ENCODE results near the gene ASCL5.

The ASCL5 gene

GRCh38 chr1:201085902-201086735 lies 40.9 kb downstream of the ASCL5 start:
- no peak for DNase-seq (ENCODE audit: low read depth)

- DNase-seq (ENCODE audit: low read depth): no peak
Observed at GRCh38 chr1:201084295-201084694, 42.7 kb downstream of the ASCL5 start.

GRCh38 chr1:201083741-201084140 lies 43.2 kb downstream of the ASCL5 start:
- no peak for DNase-seq (ENCODE audit: low read depth)

- no peak for DNase-seq (ENCODE audit: low read depth)
Observed at GRCh38 chr1:201080135-201080534, 46.8 kb downstream of the ASCL5 start.

- no peak for DNase-seq (ENCODE audit: low read depth)
Observed at GRCh38 chr1:201077736-201078135, 49.2 kb downstream of the ASCL5 start.

GRCh38 chr1:201077116-201077515 lies 49.9 kb downstream of the ASCL5 start:
- no peak for DNase-seq (ENCODE audit: low read depth)

- no peak for DNase-seq (ENCODE audit: low read depth)
Observed at GRCh38 chr1:201076092-201076491, 50.9 kb downstream of the ASCL5 start.

GRCh38 chr1:201074018-201074417 lies 53.0 kb downstream of the ASCL5 start:
- no peak for DNase-seq (ENCODE audit: low read depth)

- no peak for DNase-seq (ENCODE audit: low read depth)
Observed at GRCh38 chr1:201072922-201073321, 54.1 kb downstream of the ASCL5 start.

- DNase-seq (ENCODE audit: low read depth): no peak
Observed at GRCh38 chr1:201072149-201072548, 54.8 kb downstream of the ASCL5 start.

- no peak for DNase-seq (ENCODE audit: low read depth)
Observed at GRCh38 chr1:201069636-201070035, 57.3 kb downstream of the ASCL5 start.

GRCh38 chr1:201068976-201069375 lies 58.0 kb downstream of the ASCL5 start:
- DNase-seq (ENCODE audit: low read depth): no peak

GRCh38 chr1:201066986-201067385 lies 60.0 kb downstream of the ASCL5 start:
- DNase-seq (ENCODE audit: low read depth): no peak

- no peak for DNase-seq (ENCODE audit: low read depth)
Observed at GRCh38 chr1:201065686-201066085, 61.3 kb downstream of the ASCL5 start.

GRCh38 chr1:201064806-201065205 lies 62.2 kb downstream of the ASCL5 start:
- no peak for DNase-seq (ENCODE audit: low read depth)
